SK-N-MC (cell line): Measurements from ENCODE around the gene PPP1R37.

Experiments used
- EZH2 ChIP-seq: fragments of 200-600 bp; sonication (generic); IDR thresholded peaks from one replicate; pipeline ENCODE4 v1.6.1; 2017; ENCODE audit warnings: antibody characterized with exemption
- POLR2AphosphoS5 ChIP-seq: IDR thresholded peaks from 2 replicates; pipeline ENCODE4 v1.6.1; 2012; ENCODE audit warnings: mild to moderate bottlenecking, low read depth, low read length, borderline replicate concordance

GRCh38 chr19:45144431-45145269, 51.7 kb downstream of the PPP1R37 start:
- TF ChIP-seq POLR2AphosphoS5 = no peak
- no peak for TF ChIP-seq EZH2
